Measurements from ENCODE around the gene OGDH. TPM values are rescaled to one million over a fixed set of nuclear protein-coding genes. Genes with fewer than 3 reads are reported as not detected.
"Not testable (repeated sequence)": the region's sequence is repeated elsewhere in the genome, so short reads cannot be mapped to it uniquely, and the experiment has no call there.

OGDH gene
- total RNA-seq, 1 donor from 2014 or later = 664 TPM

DNA sequence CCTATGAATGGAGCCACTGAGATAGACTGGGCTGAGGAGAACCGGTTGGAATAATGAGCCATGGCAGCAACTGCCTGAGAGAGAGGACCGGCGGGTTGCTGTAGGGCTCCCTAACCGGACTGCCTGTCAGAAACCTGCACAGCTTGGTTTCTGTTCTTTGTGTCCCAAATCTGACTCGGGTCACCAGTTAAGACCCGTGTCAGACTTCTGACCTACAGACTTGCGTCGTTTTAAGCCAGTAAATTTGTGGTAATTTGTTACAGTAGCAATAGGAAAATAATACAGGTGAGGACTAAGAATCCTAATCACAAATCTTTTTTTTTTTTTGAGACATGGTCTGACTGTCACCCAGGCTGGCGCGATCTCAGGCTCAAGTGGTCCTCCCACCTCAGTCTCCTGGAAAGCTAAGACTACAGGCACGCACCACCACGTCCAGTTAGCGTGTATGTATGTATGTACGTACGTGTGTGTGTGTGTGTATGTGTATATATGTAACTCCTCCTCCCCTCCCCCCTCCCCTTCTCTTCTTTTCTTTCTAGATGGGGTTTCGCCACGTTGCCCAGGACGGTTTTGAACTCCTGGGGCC is 32.0 kb upstream of the OGDH start:
- ATAC-seq (ENCODE audit: poor library complexity) = no peak
- intact Hi-C loops (cut with DNase I) = no loop called here
- no peak for DNase-seq

DNA sequence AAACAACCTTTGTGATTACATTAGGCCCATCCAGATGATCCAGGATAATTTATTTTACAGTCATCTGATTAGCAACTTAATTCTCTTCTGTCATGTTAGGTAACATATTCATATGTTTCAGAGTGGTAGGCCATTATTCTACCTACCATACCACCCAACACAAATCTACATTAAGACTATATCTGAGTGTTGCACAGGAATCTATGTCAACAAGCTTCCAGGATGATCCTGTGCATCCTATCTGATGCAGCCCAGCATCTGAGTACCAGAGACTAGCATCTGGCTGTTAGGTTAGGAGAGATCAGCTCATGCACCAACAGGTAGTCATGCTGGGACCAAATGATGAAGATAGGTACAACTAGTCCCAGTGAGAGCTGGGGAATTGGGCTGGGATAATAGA is 31.4 kb upstream of the OGDH start:
- intact Hi-C loops (cut with DNase I) = no loop called here
- ATAC-seq (ENCODE audit: poor library complexity) = no peak
- DNase-seq = no peak

DNA sequence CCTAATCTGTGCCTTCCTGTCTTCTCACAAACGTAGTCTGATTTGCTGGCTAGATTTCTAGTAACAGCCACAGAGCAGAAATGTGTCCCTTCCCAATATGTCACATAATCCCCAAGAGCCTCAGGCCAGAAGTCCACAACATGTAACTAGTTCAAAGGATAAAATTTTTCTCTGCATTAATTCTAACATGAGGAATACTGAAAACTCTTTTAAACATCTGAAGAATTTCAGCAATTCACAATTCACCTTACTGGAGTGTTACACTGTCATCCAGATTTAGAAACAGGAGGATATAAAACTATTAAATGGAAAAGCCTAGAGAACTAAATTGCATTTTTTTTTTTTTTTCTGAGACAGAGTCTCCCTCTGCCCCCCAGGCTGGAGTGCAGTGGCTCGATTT is 30.2 kb upstream of the OGDH start:
- ATAC-seq (ENCODE audit: poor library complexity) = no peak
- intact Hi-C loops (cut with DNase I) = no loop called here
- DNase-seq = no peak

DNA sequence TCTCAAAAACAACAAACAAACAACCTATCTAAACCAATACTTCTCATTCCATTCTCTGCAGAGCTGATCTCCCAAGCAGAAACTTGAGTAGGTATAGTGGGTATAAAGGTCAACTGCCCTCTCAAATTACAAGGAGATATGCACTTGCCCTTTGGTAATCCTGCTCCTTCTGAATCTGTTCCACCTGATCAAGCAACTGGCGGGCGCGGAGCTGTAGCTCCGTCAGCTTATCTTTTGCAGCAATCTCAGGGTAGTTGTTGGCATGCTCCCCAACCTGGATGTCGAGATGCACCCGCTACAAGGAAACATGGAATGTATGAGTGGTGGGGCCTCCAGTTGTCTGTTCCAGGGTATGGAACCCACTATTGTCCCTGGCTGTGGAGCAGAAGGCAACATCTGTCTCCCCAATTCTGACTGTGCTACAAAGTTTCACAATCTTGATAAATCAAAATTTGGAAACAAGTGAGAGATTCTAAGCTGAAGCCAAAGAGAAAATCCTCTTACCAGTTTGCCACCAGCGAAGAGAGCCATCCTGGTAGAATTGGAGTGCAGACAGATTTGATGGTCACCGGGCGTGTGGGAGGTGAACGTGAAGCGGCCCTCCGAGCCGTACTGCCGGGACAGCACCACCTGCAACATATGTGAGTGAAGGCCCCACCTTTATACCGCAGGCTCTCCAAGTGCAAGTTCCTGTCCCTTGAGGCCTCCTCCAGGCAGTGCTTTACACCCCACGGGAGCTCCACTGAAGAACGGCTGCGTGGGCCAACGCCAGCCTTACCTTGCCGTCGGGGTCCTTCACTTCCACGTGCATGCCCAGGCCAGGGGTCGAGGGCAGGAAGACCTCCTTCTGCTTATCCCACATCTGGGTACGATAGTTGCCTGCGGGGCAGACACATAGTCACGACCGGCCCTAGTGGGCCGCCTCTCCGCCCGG is 25.2 kb upstream of the OGDH start:
- intact Hi-C loops (cut with DNase I) = no loop called here
- no peak for DNase-seq
- peak; percentile 4 for ATAC-seq (ENCODE audit: poor library complexity)

DNA sequence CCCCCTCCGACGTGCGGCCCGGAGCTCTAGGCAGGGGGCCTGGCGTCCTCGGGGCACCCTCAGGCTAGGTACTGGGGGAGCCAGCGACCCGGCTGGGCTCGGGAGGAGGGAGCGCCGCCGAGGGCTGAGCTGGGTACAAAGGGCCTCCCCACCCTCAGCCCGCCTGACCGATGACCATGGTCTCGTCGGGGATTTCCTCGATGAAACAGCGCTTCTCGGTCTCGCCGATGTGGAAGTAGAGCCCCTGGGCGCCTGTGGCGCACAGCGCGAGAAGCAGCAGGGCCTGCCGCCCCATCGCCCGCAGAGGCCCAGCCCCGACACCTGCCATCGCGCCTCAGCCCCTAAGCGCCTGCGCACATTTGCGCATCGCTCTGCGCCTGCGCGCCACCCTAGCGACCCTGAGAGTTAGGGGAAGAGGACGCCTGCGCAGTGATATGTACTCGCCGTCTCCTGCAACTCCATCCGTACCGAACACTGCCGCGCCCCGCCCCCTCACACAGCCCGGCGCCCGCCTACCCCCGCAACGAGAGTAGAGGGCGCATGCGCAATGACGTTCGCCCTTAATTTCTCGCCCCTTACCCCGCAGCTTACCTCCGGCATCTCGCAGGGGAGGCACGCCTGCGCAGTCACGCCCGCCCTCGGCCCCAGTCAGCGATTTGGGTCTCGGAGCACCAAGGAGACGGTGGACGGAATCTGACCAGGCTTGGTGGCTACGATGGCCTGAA is 24.4 kb upstream of the OGDH start, which contains the start of gene TMED4:
Gene TMED4, minus strand, starts transcription at position 353 of the 725 bp plus-strand sequence. Its CDS starts 25 bp downstream, at position 328.
- DNase-seq = peak; percentile 100
- intact Hi-C loops (cut with DNase I) = no loop called here
- ATAC-seq (ENCODE audit: poor library complexity) = peak; percentile 98

DNA sequence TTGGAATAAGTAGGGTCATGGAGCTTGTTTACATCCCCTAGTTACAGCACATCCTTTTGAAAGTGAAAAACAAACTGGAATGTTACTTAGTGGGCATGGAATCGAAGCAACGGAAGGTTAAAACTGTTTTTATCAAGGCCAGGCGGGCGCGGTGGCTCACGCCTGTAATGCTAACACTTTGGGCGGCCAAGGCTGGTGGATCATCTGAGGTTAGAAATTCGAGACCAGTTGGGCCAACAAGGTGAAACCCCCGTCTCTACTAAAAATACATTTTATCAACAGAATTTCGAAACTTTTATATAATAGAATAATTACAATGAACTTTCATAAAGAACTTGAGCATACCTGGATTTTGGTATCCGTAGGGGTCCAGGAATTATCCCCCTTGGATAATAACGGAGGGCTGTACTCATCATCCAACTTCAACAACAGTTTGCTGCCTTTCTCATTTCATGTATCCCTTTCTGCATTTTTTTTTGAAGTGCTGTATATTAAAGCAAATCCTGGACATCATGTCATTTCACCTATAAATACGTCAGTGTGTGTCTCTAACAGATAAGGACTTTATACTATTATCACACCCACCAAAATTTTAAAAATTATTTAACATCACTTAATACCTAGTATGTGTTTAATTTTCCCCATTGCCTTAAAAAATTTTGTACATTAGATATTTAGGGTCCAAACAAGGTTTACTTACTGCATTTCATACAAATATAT is 23.1 kb upstream of the OGDH start:
- intact Hi-C loops (cut with DNase I) = no loop called here
- DNase-seq (no peak), ATAC-seq (ENCODE audit: poor library complexity) (no peak)

DNA sequence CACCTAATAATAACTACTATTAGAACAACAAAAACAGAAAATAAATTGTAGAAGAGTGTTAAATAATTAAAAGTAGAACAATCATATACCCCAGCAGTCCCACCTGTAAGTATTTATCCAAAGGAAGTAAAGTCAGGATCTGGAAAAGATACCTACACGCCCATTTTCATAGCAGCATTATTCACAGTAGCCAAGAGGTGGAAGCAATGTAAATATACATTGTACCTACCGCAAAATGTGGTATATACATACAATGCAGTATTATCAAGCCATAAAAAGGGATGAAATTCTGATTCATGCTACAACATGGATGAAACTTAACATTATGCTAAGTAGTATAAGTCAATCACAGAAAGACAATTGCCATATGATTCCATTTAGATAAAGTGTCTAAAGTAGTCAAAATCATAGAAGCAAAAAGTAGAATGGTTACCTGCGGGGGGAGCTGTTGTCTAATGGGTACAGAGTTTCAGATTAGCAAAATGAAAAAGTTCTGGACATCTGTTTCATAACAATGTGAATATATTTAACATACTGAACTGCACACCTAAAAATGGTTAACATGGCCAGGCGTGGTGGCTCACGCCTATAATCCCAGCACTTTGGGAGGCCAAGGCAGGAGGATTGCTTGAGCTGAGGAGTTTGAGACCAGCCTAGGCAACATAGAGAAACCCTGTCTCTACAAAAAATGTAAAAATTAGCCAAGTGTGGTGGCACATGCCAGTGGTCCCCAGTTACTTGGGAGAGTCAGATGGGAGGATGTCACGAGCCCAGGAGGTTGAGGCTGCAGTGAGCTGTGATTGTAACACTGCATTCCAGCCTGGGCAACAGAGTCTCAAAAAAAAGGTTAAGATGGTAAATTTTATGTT is 18.4 kb upstream of the OGDH start:
- peak; percentile 81 for ATAC-seq (ENCODE audit: poor library complexity)
- intact Hi-C loops (cut with DNase I) = loop anchor here (5.0 kb wide), 1 partner anchor 259 kb away; the partner anchor contains the start of gene H2AZ2

DNA sequence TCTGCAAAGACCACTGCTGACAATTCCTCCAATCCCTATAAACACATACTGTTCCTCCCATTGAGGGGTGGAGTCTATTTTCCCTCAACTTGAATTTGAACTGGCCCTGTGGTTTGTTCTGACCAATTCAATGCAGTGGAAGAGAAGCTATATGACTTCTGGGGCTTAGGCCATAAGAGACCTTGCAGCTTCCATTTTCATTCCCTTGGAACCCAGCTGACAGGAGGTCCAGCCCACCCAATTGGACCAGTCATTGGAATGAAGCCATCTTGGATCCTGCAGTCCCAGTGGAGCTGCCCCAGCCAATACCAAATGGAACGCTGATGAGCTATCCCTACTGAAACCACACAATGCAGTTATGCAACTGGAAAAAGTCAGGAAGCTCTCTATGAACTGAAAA is 15.5 kb upstream of the OGDH start:
- no peak for DNase-seq
- no peak for ATAC-seq (ENCODE audit: poor library complexity)
- intact Hi-C loops (cut with DNase I) = loop anchor here (5.0 kb wide), 1 partner anchor 336 kb away; no protein-coding TSS in a partner anchor

More for the DNA sequence above, 18.4 kb upstream of the OGDH start:
- DNase-seq = no peak

DNA sequence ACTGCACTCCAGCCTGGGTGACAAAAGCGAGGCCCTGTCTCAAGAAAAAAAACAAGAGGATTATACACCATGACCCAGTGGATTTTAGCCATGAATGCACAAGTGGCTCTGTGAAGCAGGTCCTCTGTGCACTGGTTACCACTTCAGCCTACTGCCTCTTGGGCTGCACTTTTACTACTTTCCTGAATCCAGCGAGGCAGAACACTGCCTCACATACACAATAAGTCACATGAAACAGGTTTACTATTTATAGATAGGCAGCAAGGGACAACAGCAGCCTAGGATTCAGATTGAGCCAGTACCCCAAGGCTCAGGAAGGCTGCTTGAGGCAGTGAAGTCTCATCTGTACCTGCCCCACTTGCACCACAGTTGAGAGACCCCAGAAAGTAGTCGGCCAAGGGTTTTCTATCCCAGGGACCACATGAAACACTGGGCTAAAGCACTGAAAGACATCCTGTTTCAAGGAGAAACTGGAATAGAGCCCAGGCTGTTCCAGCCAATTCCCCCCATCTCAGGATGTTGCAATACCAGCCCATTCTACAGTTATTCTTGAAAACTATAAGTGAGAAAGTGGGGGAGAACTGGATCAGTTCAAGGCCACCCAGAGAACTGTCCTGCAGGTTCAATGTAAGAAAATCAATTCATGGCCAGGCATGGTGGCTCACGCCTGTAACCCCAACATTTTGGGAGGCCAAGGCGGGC is 10.3 kb upstream of the OGDH start:
- ATAC-seq (ENCODE audit: poor library complexity) = peak; percentile 95
- no peak for DNase-seq
- intact Hi-C loops (cut with DNase I) = no loop called here

DNA sequence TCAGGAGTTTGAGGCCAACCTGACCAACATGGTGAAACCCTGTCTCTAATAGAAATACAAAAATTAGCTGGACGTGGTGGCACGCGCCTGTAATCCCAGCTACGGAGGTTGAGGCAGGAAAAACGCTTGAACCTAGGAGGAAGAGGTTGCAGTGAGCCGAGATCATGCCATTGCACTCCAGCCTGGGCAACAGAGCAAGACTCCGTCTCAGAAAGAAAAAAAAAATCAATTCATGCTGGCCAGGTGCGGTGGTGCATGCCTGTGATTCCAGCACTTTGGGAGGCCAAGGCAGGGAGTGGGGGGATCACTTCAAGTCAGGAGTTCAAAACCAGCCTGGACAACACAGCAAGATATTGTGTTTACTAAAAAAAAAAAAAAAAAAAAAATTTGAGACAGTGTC is 9.2 kb upstream of the OGDH start:
- DNase-seq; intact Hi-C loops (cut with DNase I); ATAC-seq (ENCODE audit: poor library complexity): not testable (repeated sequence)

DNA sequence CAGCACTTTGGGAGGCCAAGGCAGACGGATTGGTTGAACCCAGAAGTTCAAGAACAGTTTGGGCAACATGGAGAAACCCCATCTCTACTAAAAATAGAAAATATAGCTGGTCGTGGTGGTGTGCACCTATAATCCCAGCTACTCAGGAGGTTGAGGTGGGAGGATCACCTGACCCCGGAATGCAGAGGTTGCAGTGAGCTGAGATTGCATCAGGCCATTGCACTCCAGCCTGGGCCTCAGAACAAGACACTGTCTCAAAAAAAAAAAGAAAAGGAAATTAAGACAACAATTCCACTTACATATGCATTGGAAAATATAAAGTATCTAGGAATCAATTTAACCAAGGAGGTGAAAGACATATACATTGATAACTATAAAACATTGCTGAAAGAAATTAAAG is 7.2 kb upstream of the OGDH start:
- intact Hi-C loops (cut with DNase I) = no loop called here
- no peak for ATAC-seq (ENCODE audit: poor library complexity)
- DNase-seq = no peak

DNA sequence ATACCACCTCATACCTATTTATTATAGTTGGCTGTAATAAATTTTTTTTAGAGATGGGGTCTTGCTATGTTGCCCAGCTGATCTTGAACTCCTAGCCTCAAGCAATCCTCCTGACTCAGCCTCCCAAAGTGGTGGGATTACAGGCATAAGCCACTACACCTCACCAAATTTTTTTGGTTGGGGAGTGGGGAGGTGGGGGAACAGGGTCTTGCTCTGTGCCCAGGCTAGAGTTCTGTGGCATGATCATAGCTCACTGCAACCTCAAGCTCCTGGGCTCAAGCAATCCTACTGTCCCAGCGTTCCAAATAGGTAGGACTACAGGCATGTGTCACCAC is 3.9 kb upstream of the OGDH start:
- intact Hi-C loops (cut with DNase I) = loop anchor here (10.0 kb wide), 1 partner anchor 152 kb away; no protein-coding TSS in a partner anchor
- DNase-seq (no peak), ATAC-seq (ENCODE audit: poor library complexity) (no peak)

DNA sequence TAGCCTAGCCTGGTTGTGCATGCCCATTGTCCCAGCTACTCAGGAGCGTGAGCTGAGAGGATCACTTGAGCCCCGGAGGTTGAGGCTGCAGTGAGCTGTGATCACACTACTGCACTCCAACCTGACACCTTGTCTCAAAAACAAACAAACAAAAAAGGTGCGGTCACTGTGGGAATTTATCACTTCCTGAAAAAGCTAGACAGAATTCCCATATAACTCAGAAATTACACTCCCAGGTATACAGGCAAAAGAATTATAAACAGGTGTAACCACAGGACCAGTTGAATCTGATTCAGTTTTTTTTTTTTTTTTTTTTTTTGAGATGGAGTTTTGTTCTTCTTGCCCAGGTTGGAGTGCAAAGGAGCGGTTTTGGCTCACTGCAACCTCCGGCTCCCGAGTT is 3.2 kb upstream of the OGDH start:
- intact Hi-C loops (cut with DNase I) = loop anchor here (10.0 kb wide), 1 partner anchor 152 kb away; no protein-coding TSS in a partner anchor
- ATAC-seq (ENCODE audit: poor library complexity) (no peak), DNase-seq (no peak)

DNA sequence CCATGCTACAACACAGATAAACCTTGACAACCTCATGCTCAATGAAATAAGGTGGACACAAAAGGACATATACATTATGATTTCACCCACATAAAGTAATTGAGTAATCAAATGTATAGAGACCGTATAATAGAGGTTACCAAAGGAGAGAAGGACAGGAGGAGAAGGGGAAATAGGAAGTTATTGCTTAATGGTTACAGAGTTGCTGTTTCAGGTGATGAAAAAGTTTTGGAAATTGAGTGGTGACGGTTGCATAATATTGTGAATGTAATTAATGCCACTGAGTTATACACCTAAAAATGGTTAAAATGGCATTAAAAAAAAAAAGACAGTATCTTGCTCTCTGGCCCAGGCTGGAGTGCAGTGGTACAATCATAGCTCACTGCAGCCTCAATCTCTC is 1.5 kb upstream of the OGDH start:
- intact Hi-C loops (cut with DNase I) = loop anchor here (5.0 to 10.0 kb wide), 2 partner anchors 150 to 192 kb away; partner anchors contain the start of gene PPIA
- DNase-seq (no peak), ATAC-seq (ENCODE audit: poor library complexity) (no peak)

DNA sequence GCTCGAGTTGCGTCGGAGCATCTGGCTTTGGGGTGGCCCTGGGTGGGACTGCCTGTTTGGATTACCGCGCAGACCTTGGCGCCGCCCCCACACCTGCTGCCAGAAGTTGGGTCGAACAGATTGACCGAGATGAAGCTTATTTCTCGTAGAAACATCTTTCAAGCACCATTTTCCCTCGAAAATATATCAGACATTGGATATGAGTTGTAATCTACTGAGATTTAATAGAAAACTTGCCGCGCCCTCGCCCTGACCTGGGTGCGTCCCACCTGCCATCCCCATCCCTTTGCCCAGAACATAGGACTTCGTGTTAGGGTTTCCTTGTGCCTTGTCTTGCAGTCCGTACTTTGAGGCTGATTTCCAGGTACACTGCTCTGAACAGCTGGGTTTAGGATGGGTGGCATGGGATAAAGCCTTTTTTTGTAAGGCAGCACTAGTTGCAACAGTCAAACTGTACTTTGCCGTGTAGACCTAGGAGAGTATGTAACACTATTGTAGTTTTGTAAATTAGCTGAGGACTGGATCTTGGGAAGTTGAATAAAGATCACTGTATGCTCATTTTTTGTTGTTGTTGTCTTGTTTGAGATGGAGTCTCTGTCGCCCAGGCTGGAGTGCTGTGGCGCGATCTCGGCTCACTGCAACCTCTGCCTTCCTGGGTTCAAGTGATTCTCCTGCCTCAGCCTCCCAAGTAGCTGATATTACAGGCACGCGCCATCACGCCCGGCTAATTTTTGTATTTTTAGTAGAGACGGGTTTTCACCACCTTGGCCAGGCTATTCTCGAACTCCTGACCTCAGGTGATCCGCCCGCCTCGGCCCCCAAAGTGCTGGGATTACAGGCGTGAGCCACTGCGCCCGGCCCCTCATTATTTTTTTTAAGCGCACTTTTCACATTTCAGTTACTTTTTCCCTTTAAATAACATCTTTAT is 978 bp downstream of the OGDH start:
- DNase-seq (no peak), ATAC-seq (ENCODE audit: poor library complexity) (no peak)
- intact Hi-C loops (cut with DNase I) = loop anchor here (5.0 to 10.0 kb wide), 2 partner anchors 147 to 190 kb away; partner anchors contain the start of gene PPIA

Data from Right ventricle myocardium superior (tissue), 1 donor.